SIG-M5 treated with dmso at 0.1 percent for 504 hours (cell line): ENCODE results near the gene FSTL1.

Source experiments
- DNase-seq: peaks from one replicate; lab custom pipeline; 2025; ENCODE audit not compliant: unreplicated experiment; lab: John Stamatoyannopoulos, UW

FSTL1 gene

GRCh38 chr3:120440762-120441161, 10.0 kb downstream of the FSTL1 start:
- DNase-seq, result no peak

- DNase-seq, result peak; percentile 51
Measured at GRCh38 chr3:120440001-120440703, 10.6 kb downstream of the FSTL1 start.

GRCh38 chr3:120438665-120439370, 12.0 kb downstream of the FSTL1 start:
- no peak for DNase-seq

- DNase-seq, result no peak
Measured at GRCh38 chr3:120438216-120438615, 12.6 kb downstream of the FSTL1 start.

GRCh38 chr3:120437559-120437958, 13.2 kb downstream of the FSTL1 start:
- no peak for DNase-seq

- no peak for DNase-seq
Measured at GRCh38 chr3:120436523-120437050, 14.2 kb downstream of the FSTL1 start.

- peak; percentile 19 for DNase-seq
Measured at GRCh38 chr3:120435621-120436020, 15.2 kb downstream of the FSTL1 start.

- DNase-seq, result no peak
Measured at GRCh38 chr3:120433662-120434331, 17.0 kb downstream of the FSTL1 start.

- DNase-seq, result no peak
Measured at GRCh38 chr3:120432150-120432860, 18.5 kb downstream of the FSTL1 start.

GRCh38 chr3:120429921-120430361, 20.9 kb downstream of the FSTL1 start:
- no peak for DNase-seq

- no peak for DNase-seq
Measured at GRCh38 chr3:120428924-120429323, 21.9 kb downstream of the FSTL1 start.

GRCh38 chr3:120427201-120427600, 23.6 kb downstream of the FSTL1 start:
- no peak for DNase-seq

GRCh38 chr3:120425572-120426250, 25.1 kb downstream of the FSTL1 start:
- DNase-seq, result no peak

GRCh38 chr3:120424976-120425570, 25.7 kb downstream of the FSTL1 start:
- no peak for DNase-seq

GRCh38 chr3:120424506-120424905, 26.3 kb downstream of the FSTL1 start:
- DNase-seq, result no peak

- DNase-seq, result no peak
Measured at GRCh38 chr3:120423432-120423831, 27.4 kb downstream of the FSTL1 start.

GRCh38 chr3:120421926-120422325, 28.9 kb downstream of the FSTL1 start:
- no peak for DNase-seq

GRCh38 chr3:120420928-120421551, 29.8 kb downstream of the FSTL1 start:
- no peak for DNase-seq

GRCh38 chr3:120420360-120420759, 30.4 kb downstream of the FSTL1 start:
- DNase-seq, result no peak

- no peak for DNase-seq
Measured at GRCh38 chr3:120419797-120420196, 31.0 kb downstream of the FSTL1 start.
